H9 (cell line): ENCODE data around the gene APBA2. TPM values are rescaled to one million over a fixed set of nuclear protein-coding genes. Genes with fewer than 3 reads are reported as not detected.

Source experiments
- DNase-seq: peaks from one replicate; pipeline ENCODE4 v3.0.0-alpha.2; 2017
- H2AFZ ChIP-seq: one replicate; pipeline ENCODE4 v1.6.1; 2013; ENCODE audit warnings: mild to moderate bottlenecking, low read length, control low read depth, moderate library complexity
- H2AK5ac ChIP-seq: 2 replicates; pipeline ENCODE4 v1.6.1; 2013; ENCODE audit warnings: low read length, control low read depth, mixed read lengths; ENCODE audit not compliant: insufficient read length
- H2BK120ac ChIP-seq: one replicate; pipeline ENCODE4 v1.6.1; 2013; ENCODE audit warnings: low read depth, mild to moderate bottlenecking, low read length, control low read depth, inconsistent platforms; ENCODE audit not compliant: poor library complexity, severe bottlenecking
- H2BK12ac ChIP-seq: 2 replicates; pipeline ENCODE4 v1.6.1; 2013; ENCODE audit warnings: low read length, control low read depth, mixed read lengths, low read depth; ENCODE audit not compliant: insufficient read length
- H2BK15ac ChIP-seq: 2 replicates; pipeline ENCODE4 v1.6.1; 2013; ENCODE audit warnings: low read depth, low read length, control low read depth
- H2BK20ac ChIP-seq: one replicate; pipeline ENCODE4 v1.6.1; 2013; ENCODE audit warnings: low read depth, mild to moderate bottlenecking, low read length, control low read depth, inconsistent platforms; ENCODE audit not compliant: poor library complexity, severe bottlenecking
- H2BK5ac ChIP-seq: 2 replicates; pipeline ENCODE4 v1.6.1; 2013; ENCODE audit warnings: low read length, control low read depth, mixed read lengths; ENCODE audit not compliant: insufficient read length
- H3K14ac ChIP-seq: 2 replicates; pipeline ENCODE4 v1.6.1; 2013; ENCODE audit warnings: low read length, control low read depth; ENCODE audit not compliant: insufficient read depth
- H3K18ac ChIP-seq: 2 replicates; pipeline ENCODE4 v1.6.1; 2013; ENCODE audit warnings: low read depth, mild to moderate bottlenecking, mixed read lengths, low read length, control low read depth; ENCODE audit not compliant: insufficient read length
- H3K23ac ChIP-seq: 2 replicates; pipeline ENCODE4 v1.6.1; 2013; ENCODE audit warnings: low read length, control low read depth, mixed read lengths, low read depth; ENCODE audit not compliant: insufficient read length
- H3K23me2 ChIP-seq: 2 replicates; pipeline ENCODE4 v1.6.1; 2013; ENCODE audit warnings: low read depth, mild to moderate bottlenecking, mixed read lengths, low read length, control low read depth; ENCODE audit not compliant: insufficient read length, poor library complexity, severe bottlenecking
- H3K27ac ChIP-seq: 2 replicates; pipeline ENCODE4 v1.5.1; 2013; ENCODE audit warnings: low read length, control low read depth, mixed read lengths, low read depth; ENCODE audit not compliant: insufficient read length
- H3K27me3 ChIP-seq: 2 replicates; pipeline ENCODE4 v1.6.1; 2013; ENCODE audit warnings: low read length, control low read depth, inconsistent platforms; ENCODE audit not compliant: insufficient read depth
- H3K4ac ChIP-seq: 2 replicates; pipeline ENCODE4 v1.6.1; 2013; ENCODE audit warnings: low read depth, mild to moderate bottlenecking, control low read depth, inconsistent platforms, low read length, moderate library complexity
- H3K4me1 ChIP-seq: 2 replicates; pipeline ENCODE4 v1.6.1; 2013; ENCODE audit warnings: low read length, control low read depth, inconsistent platforms; ENCODE audit not compliant: insufficient read depth
- H3K4me2 ChIP-seq: 2 replicates; pipeline ENCODE4 v1.6.1; 2013; ENCODE audit warnings: low read length, control low read depth, mixed read lengths; ENCODE audit not compliant: insufficient read length, insufficient read depth
- H3K56ac ChIP-seq: 2 replicates; pipeline ENCODE4 v1.6.1; 2013; ENCODE audit warnings: low read depth, mild to moderate bottlenecking, mixed read lengths, low read length, control low read depth; ENCODE audit not compliant: insufficient read length
- H3K79me1 ChIP-seq: 2 replicates; pipeline ENCODE4 v1.6.1; 2013; ENCODE audit warnings: low read depth, mild to moderate bottlenecking, moderate library complexity, low read length, control low read depth, inconsistent platforms; ENCODE audit not compliant: insufficient read depth, poor library complexity, severe bottlenecking
- H3K79me2 ChIP-seq: 2 replicates; pipeline ENCODE4 v1.6.1; 2013; ENCODE audit warnings: low read length, control low read depth, inconsistent platforms; ENCODE audit not compliant: insufficient read depth
- H3K9ac ChIP-seq: 2 replicates; pipeline ENCODE4 v1.6.1; 2013; ENCODE audit warnings: low read length, control low read depth, mixed read lengths; ENCODE audit not compliant: insufficient read length; ENCODE audit errors: extremely low read depth
- H3K9me3 ChIP-seq: one replicate; pipeline ENCODE4 v1.6.1; 2013; ENCODE audit warnings: low read depth, low read length, inconsistent platforms; ENCODE audit not compliant: control insufficient read depth
- H3T11ph ChIP-seq: one replicate; pipeline ENCODE4 v1.6.1; 2013; ENCODE audit warnings: mild to moderate bottlenecking, low read length, control low read depth, inconsistent platforms
- H4K20me1 ChIP-seq: one replicate; pipeline ENCODE4 v1.6.1; 2013; ENCODE audit not compliant: control insufficient read depth, insufficient read length, insufficient read depth
- H4K5ac ChIP-seq: 2 replicates; pipeline ENCODE4 v1.6.1; 2013; ENCODE audit warnings: low read depth, mild to moderate bottlenecking, mixed read lengths, low read length, control low read depth; ENCODE audit not compliant: insufficient read length
- H4K8ac ChIP-seq: replicated peaks from 2 replicates; pipeline ENCODE4 v1.6.1; 2013; ENCODE audit warnings: low read length, control low read depth, mixed read lengths, low read depth; ENCODE audit not compliant: insufficient read length
- H4K91ac ChIP-seq: 2 replicates; pipeline ENCODE4 v1.6.1; 2013; ENCODE audit warnings: low read depth, mild to moderate bottlenecking, moderate library complexity, mixed read lengths, low read length, control low read depth; ENCODE audit not compliant: insufficient read length
- H3K27ac Mint-ChIP-seq, 3 experiments: 2 replicates in 2 of 3; 3 replicates in 1 of 3; pipeline ENCODE4 v1.8.0; 2020 to 2021; ENCODE audit warnings: mixed read lengths in 3 of 3, mild to moderate bottlenecking in 1 of 3, moderate library complexity in 1 of 3
- H3K27me3 Mint-ChIP-seq: 2 replicates; pipeline ENCODE4 v1.8.0; 2021; ENCODE audit warnings: low read depth, mild to moderate bottlenecking, moderate library complexity, mixed read lengths
- H3K36me3 Mint-ChIP-seq, 3 experiments: 2 replicates in 2 of 3; 3 replicates in 1 of 3; pipeline ENCODE4 v1.8.0; 2020 to 2021; ENCODE audit warnings: low read depth in 3 of 3, mixed read lengths in 3 of 3; ENCODE audit not compliant: insufficient read depth in 1 of 3
- H3K4me1 Mint-ChIP-seq, 2 experiments: 2 replicates each; pipeline ENCODE4 v1.8.0; 2020; ENCODE audit warnings: mixed read lengths in 2 of 2
- H3K4me3 Mint-ChIP-seq, 2 experiments: 2 replicates in 1 of 2; 3 replicates in 1 of 2; pipeline ENCODE4 v1.8.0; 2020 to 2021; ENCODE audit warnings: mild to moderate bottlenecking in 2 of 2, mixed read lengths in 2 of 2, moderate library complexity in 1 of 2
- H3K9me3 Mint-ChIP-seq, 2 experiments: 2 replicates in 1 of 2; 3 replicates in 1 of 2; pipeline ENCODE4 v1.8.0; 2020; ENCODE audit warnings: mild to moderate bottlenecking in 2 of 2, mixed read lengths in 2 of 2, moderate library complexity in 1 of 2
- WGBS: extraction: QIAGEN DNeasy Blood & Tissue Kit; methylation state at CpG from one replicate; pipeline ENCODE4 v1.1.7; 2013; ENCODE audit warnings: missing lambda C conversion rate, low lambda C conversion rate, mixed read lengths; ENCODE audit not compliant: insufficient read length; ENCODE audit errors: extremely low coverage; 5-methylcytosine and 5-hydroxymethylcytosine counted together
- total RNA-seq: library from RNA; stranded (reverse); gene quantifications from 2 replicates; pipeline ENCODE4 v1.2.1, GENCODE V29; 2021
- TF ChIP-seq, protein P1 (sequence below): fragments of 200-600 bp; sonication (generic); conservative IDR thresholded peaks from 3 replicates; pipeline ENCODE4 v1.8.0; 2021; ENCODE audit warnings: antibody characterized with exemption, mild to moderate bottlenecking

APBA2 gene
- total RNA-seq, 1 experiment from 2014 or later = 14.3 TPM

DNA sequence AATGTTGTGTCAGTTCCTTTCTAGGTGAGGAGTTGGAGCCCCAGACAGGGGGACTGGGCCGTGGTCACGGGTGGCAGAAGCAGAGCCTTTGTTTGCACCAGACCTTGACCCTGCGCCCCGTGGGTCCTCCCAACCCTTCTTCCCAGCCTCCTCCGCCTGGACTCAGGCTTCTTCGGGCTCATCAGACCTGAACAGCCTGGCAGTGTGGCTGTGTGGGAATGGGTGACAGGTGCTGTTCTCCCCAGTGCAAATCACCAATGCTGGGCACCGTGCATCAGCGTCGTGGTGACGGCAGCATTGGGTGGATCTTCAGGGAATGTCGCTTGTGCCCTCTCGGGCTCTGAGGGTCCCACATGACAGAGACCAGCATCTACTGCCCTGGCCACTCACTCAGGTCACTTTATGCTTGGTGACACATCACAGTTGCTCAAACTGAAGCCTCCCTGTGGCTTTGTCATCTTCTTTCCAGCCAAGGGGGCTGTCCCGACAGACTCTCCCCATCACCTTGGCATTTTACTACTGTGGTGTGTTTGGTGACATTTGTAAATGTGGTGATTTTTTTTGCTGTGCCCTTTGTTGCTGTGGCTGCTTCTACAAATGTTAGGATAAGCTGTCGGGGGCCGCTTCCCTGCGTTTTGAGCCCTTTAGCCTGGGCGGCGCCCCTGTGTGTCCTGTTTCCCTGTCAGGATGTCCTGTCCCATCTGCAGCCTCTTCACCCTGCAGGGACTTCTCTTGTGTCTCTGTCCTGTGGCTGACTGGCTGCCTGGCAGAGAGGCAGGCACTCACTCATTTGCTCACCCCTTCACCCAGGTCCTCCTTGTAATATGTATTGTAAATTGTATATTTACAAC is 14.5 kb downstream of the APBA2 start:
- H2AK5ac ChIP-seq = no peak overlapping the region
- H3K27ac Mint-ChIP-seq = peak overlapping the region in 2 of 3 experiments; percentile 4 to 40; a peak in 1 of 7 replicates
- WGBS = no CpG with 5 or more reads among the region's 18 CpGs
- no peaks in the 10 kb centered on the region for H3K23me2 ChIP-seq
- H3K9me3 Mint-ChIP-seq = peaks cover 13 to 17% of the 10 kb centered on the region in 2 experiments
- H3K4me3 Mint-ChIP-seq = no peak overlapping the region
- TF ChIP-seq, protein P1, sequence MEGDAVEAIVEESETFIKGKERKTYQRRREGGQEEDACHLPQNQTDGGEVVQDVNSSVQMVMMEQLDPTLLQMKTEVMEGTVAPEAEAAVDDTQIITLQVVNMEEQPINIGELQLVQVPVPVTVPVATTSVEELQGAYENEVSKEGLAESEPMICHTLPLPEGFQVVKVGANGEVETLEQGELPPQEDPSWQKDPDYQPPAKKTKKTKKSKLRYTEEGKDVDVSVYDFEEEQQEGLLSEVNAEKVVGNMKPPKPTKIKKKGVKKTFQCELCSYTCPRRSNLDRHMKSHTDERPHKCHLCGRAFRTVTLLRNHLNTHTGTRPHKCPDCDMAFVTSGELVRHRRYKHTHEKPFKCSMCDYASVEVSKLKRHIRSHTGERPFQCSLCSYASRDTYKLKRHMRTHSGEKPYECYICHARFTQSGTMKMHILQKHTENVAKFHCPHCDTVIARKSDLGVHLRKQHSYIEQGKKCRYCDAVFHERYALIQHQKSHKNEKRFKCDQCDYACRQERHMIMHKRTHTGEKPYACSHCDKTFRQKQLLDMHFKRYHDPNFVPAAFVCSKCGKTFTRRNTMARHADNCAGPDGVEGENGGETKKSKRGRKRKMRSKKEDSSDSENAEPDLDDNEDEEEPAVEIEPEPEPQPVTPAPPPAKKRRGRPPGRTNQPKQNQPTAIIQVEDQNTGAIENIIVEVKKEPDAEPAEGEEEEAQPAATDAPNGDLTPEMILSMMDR = no peak
- H3K56ac ChIP-seq = no peak overlapping the region
- no peak overlapping the region for H4K91ac ChIP-seq
- H3T11ph ChIP-seq = no peak overlapping the region
- H3K9ac ChIP-seq = no peak overlapping the region
- no peak overlapping the region for H2BK15ac ChIP-seq
- H4K8ac ChIP-seq = no peak overlapping the region
- H2BK5ac ChIP-seq = no peak overlapping the region
- no peak overlapping the region for H2BK12ac ChIP-seq
- H3K27me3 Mint-ChIP-seq = no peaks in the 10 kb centered on the region
- H3K79me2 ChIP-seq = no peaks in the 10 kb centered on the region
- H3K4ac ChIP-seq = no peak overlapping the region
- no peak for DNase-seq
- peak overlapping the region; percentile 34 for H3K18ac ChIP-seq
- peaks cover 6 to 8% of the 10 kb centered on the region in 2 experiments; a peak in 3 of 4 replicates for H3K4me1 Mint-ChIP-seq
- no peaks in the 10 kb centered on the region for H3K4me1 ChIP-seq
- no peak overlapping the region for H3K23ac ChIP-seq
- peak overlapping the region; percentile 65 for H3K14ac ChIP-seq
- H3K27me3 ChIP-seq = no peaks in the 10 kb centered on the region
- no peak overlapping the region for H2AFZ ChIP-seq
- no peak overlapping the region for H3K27ac ChIP-seq
- peaks cover 2% of the 10 kb centered on the region for H4K20me1 ChIP-seq
- H2BK20ac ChIP-seq = no peak overlapping the region
- peaks cover 10 to 21% (median 20%) of the 10 kb centered on the region in 3 experiments for H3K36me3 Mint-ChIP-seq
- peaks cover 3% of the 10 kb centered on the region for H3K9me3 ChIP-seq
- H3K79me1 ChIP-seq = no peaks in the 10 kb centered on the region
- no peak overlapping the region for H2BK120ac ChIP-seq
- no peak overlapping the region for H4K5ac ChIP-seq
- H3K4me2 ChIP-seq = no peak overlapping the region
